CD14-positive monocyte (primary cell): ENCODE measurements around the gene VTI1A. TPM values are rescaled to one million over a fixed set of nuclear protein-coding genes. Genes with fewer than 3 reads are reported as not detected.

Experiments used
- DNase-seq, 3 donors: peaks; one replicate each; pipeline ENCODE4 v3.0.0-alpha.2; 2011 to 2022
- H2AFZ ChIP-seq: 2 replicates; pipeline ENCODE4 v1.6.0; 2012; ENCODE audit warnings: mild to moderate bottlenecking, low read depth, low read length, inconsistent platforms; ENCODE audit not compliant: insufficient read depth, poor library complexity, severe bottlenecking
- H3K27ac ChIP-seq, 2 donors: 1 replicate in 1 of 2; 2 replicates in 1 of 2; pipeline ENCODE4 v1.5.1; 2012 to 2013; ENCODE audit warnings: low read length in 2 of 2, control low read depth in 1 of 2, inconsistent platforms in 1 of 2, low read depth in 1 of 2, mild to moderate bottlenecking in 1 of 2
- H3K27me3 ChIP-seq, 2 donors: one replicate each; pipeline versions ENCODE4 v1.6.0 to v1.6.1; 2011 to 2013; ENCODE audit warnings: low read length in 2 of 2; ENCODE audit not compliant: control insufficient read depth in 2 of 2, insufficient read depth in 2 of 2
- H3K36me3 ChIP-seq, 2 donors: replicated peaks in 1 of 2; 1 replicate in 1 of 2; 2 replicates in 1 of 2; pipeline versions ENCODE4 v1.5.1 to v1.6.1; 2012 to 2013; ENCODE audit warnings: low read length in 2 of 2, control low read depth in 1 of 2, inconsistent platforms in 1 of 2, mild to moderate bottlenecking in 1 of 2; ENCODE audit not compliant: insufficient read depth in 2 of 2, control insufficient read depth in 1 of 2
- H3K4me1 ChIP-seq, 2 donors: 1 replicate in 1 of 2; 2 replicates in 1 of 2; pipeline versions ENCODE4 v1.5.1 to v1.6.1; 2012 to 2013; ENCODE audit warnings: low read length in 2 of 2, control low read depth in 1 of 2, inconsistent platforms in 1 of 2, mild to moderate bottlenecking in 1 of 2, moderate library complexity in 1 of 2; ENCODE audit not compliant: insufficient read depth in 2 of 2, control insufficient read depth in 1 of 2
- H3K4me2 ChIP-seq: replicated peaks from 2 replicates; pipeline ENCODE3; 2012; ENCODE audit warnings: low read length, moderate library complexity, mild to moderate bottlenecking; ENCODE audit not compliant: poor library complexity, severe bottlenecking; ENCODE audit errors: extremely low read depth
- H3K4me3 ChIP-seq, 3 experiments: fragments of 200-600 bp in 1 of 3; sonication (generic) in 1 of 3; replicated peaks in 1 of 3; 1 replicate in 2 of 3; 2 replicates in 1 of 3; pipeline ENCODE4 v1.5.1; 2011 to 2013; ENCODE audit warnings: low read length in 3 of 3, mild to moderate bottlenecking in 3 of 3, control low read depth in 2 of 3, low read depth in 2 of 3, inconsistent platforms in 1 of 3, moderate library complexity in 1 of 3
- H3K79me2 ChIP-seq: 2 replicates; pipeline ENCODE4 v1.6.0; 2012; ENCODE audit warnings: mild to moderate bottlenecking, control low read depth, inconsistent platforms, low read length, moderate library complexity; ENCODE audit not compliant: insufficient read depth
- H3K9ac ChIP-seq: 2 replicates; pipeline ENCODE4 v1.6.0; 2017; ENCODE audit warnings: low read length, mild to moderate bottlenecking; ENCODE audit not compliant: insufficient read depth, poor library complexity, severe bottlenecking
- H3K9me3 ChIP-seq, 2 donors: replicated peaks in 1 of 2; 1 replicate in 1 of 2; 2 replicates in 1 of 2; pipeline versions ENCODE4 v1.5.1 to v1.6.1; 2012 to 2013; ENCODE audit warnings: low read length in 2 of 2, control low read depth in 1 of 2; ENCODE audit not compliant: control insufficient read depth in 1 of 2, insufficient read depth in 1 of 2
- H4K20me1 ChIP-seq: 2 replicates; pipeline ENCODE4 v1.6.0; 2012; ENCODE audit warnings: mild to moderate bottlenecking, low read length, control low read depth, moderate library complexity; ENCODE audit not compliant: insufficient read depth
- H3K27ac Mint-ChIP-seq, 7 donors: one replicate each; pipeline ENCODE4 v1.8.0; 2020; ENCODE audit warnings: mild to moderate bottlenecking in 7 of 7, mixed read lengths in 7 of 7, moderate library complexity in 6 of 7, inconsistent platforms in 2 of 7
- H3K27me3 Mint-ChIP-seq, 3 donors: one replicate each; pipeline ENCODE4 v1.8.0; 2021 to 2022; ENCODE audit warnings: low read depth in 3 of 3, mild to moderate bottlenecking in 3 of 3, mixed read lengths in 3 of 3, moderate library complexity in 3 of 3, inconsistent platforms in 1 of 3
- H3K36me3 Mint-ChIP-seq, 2 donors: one replicate each; pipeline ENCODE4 v1.8.0; 2020; ENCODE audit warnings: mixed read lengths in 2 of 2, inconsistent platforms in 1 of 2, mild to moderate bottlenecking in 1 of 2
- H3K4me1 Mint-ChIP-seq: one replicate; pipeline ENCODE4 v1.8.0; 2020; ENCODE audit warnings: mild to moderate bottlenecking, mixed read lengths
- H3K4me3 Mint-ChIP-seq, 2 donors: one replicate each; pipeline ENCODE4 v1.8.0; 2020; ENCODE audit warnings: mild to moderate bottlenecking in 2 of 2, mixed read lengths in 2 of 2, moderate library complexity in 1 of 2
- H3K9me3 Mint-ChIP-seq, 7 donors: one replicate each; pipeline ENCODE4 v1.8.0; 2020 to 2022; ENCODE audit warnings: mixed read lengths in 7 of 7, mild to moderate bottlenecking in 6 of 7, moderate library complexity in 6 of 7, inconsistent platforms in 2 of 7
- CTCF ChIP-seq: fragments of 200-600 bp; IDR thresholded peaks from one replicate; pipeline ENCODE4 v1.8.0; 2022; ENCODE audit warnings: antibody characterized with exemption, mild to moderate bottlenecking
- WGBS: methylation state at CpG from one replicate; pipeline ENCODE4 v1.1.5; 2013; ENCODE audit warnings: missing lambda C conversion rate; ENCODE audit not compliant: insufficient coverage; 5-methylcytosine and 5-hydroxymethylcytosine counted together
- intact Hi-C, 2 donors: fragments of 100-400 bp; cut with micrococcal nuclease; formaldehyde crosslinking; loops; one replicate each; pipeline versions ENCODE4 v1.15.0 to v1.15.1; 2023
- polyA plus RNA-seq, 3 donors: library from polyadenylated mRNA; depleted of rRNA in 1 of 3; unstranded in 2 of 3; stranded (reverse) in 1 of 3; fragments of 300-500 nt in 2 of 3; fragments of >200 nt in 1 of 3; fragmentation: Illumina TruSeq in 2 of 3; gene quantifications; 1 replicate in 2 of 3; 2 replicates in 1 of 3; pipeline ENCODE4 v1.2.3, GENCODE V29; 2012 to 2021

VTI1A gene
- polyA plus RNA-seq, 3 donors: 23.6 to 25.4 (median 24.1) TPM

- no peak for DNase-seq
- no peaks in the 10 kb centered on the region for H3K9me3 Mint-ChIP-seq
These were observed 133.3 kb downstream of the VTI1A start for GRCh38 chr10:112580267-112580666.

DNA sequence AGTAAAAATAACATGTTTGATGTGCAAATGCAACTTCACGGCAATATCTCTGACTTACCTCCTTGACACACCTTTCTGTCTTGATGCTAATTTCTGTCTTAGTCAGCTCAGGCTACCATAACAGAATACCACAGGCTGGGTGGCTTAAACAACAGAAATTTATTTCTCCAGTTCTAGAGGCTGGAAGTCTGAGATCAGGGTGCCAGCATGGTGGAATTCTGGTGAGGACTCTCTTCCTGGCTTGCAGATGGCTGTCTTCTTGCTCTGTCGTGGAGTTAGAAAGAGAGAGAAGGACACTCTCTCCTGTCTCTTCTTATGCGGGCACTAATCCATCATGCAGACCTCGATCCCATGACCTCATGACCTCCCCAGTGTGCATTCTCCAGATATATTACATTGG, 134.9 kb downstream of the VTI1A start:
- no peak for TF ChIP-seq CTCF
- Histone ChIP-seq H3K9ac (no peak overlapping the region), H3K4me2 (no peak overlapping the region), H3K27ac (no peak overlapping the region), H3K79me2 (no peaks in the 10 kb centered on the region), H3K27me3 (no peaks in the 10 kb centered on the region), H3K36me3 (peaks cover 0 to 7% of the 10 kb centered on the region in 2 donors), H4K20me1 (no peaks in the 10 kb centered on the region), H3K9me3 (no peaks in the 10 kb centered on the region), H2AFZ (no peak overlapping the region), H3K4me1 (no peaks in the 10 kb centered on the region), H3K4me3 (no peak overlapping the region)
- peaks cover 0 to 3% (median 0%) of the 10 kb centered on the region in 3 donors for H3K27me3 Mint-ChIP-seq
- H3K9me3 Mint-ChIP-seq: no peaks in the 10 kb centered on the region
- H3K4me3 Mint-ChIP-seq: no peak overlapping the region
- H3K4me1 Mint-ChIP-seq: peaks cover 2% of the 10 kb centered on the region
- no peak for DNase-seq
- H3K27ac Mint-ChIP-seq: no peak overlapping the region
- H3K36me3 Mint-ChIP-seq: peaks cover 14 to 28% of the 10 kb centered on the region in 2 donors
- intact Hi-C loops: no loop called here
- 100% methylated on average over 1 of the region's 4 CpGs for WGBS

More at GRCh38 chr10:112580267-112580666, 133.3 kb downstream of the VTI1A start:
- no peaks in the 10 kb centered on the region for H3K4me1 ChIP-seq
- no peak overlapping the region for H2AFZ ChIP-seq
- no peak overlapping the region for H3K4me2 ChIP-seq
- H3K36me3 Mint-ChIP-seq: peaks cover 9 to 23% of the 10 kb centered on the region in 2 donors
- H4K20me1 ChIP-seq: no peaks in the 10 kb centered on the region
- no peak overlapping the region for H3K27ac ChIP-seq
- H3K4me1 Mint-ChIP-seq: no peaks in the 10 kb centered on the region
- H3K9me3 ChIP-seq: no peaks in the 10 kb centered on the region
- H3K9ac ChIP-seq: no peak overlapping the region
- H3K79me2 ChIP-seq: no peaks in the 10 kb centered on the region
- peaks cover 0 to 5% of the 10 kb centered on the region in 2 donors for H3K36me3 ChIP-seq
- no peaks in the 10 kb centered on the region for H3K27me3 ChIP-seq
- no peak overlapping the region for H3K4me3 ChIP-seq
- no peak overlapping the region for H3K27ac Mint-ChIP-seq
- H3K27me3 Mint-ChIP-seq: peaks cover 0 to 3% (median 0%) of the 10 kb centered on the region in 3 donors
- TF ChIP-seq CTCF: no peak
- intact Hi-C loops: no loop called here
- H3K4me3 Mint-ChIP-seq: no peak overlapping the region
- 100% methylated on average over 2 of the region's 2 CpGs for WGBS
